WTC11 (cell line): Measurements from ENCODE around the gene KLHL26. TPM values are rescaled to one million over a fixed set of nuclear protein-coding genes. Genes with fewer than 3 reads are reported as not detected.

Experiments used
- ATAC-seq: fragments of 200-7000 bp; cut with Tn5 transposase; 2 replicates; pipeline ENCODE4 v1.10.0; 2021; ENCODE audit warnings: mild to moderate bottlenecking, moderate library complexity
- CTCF ChIA-PET: fragments of 300-600 bp; sonication (Branson Sonifier 250); formaldehyde crosslinking; loops from one replicate; lab custom pipeline; 2021; ENCODE audit warnings: antibody characterized with exemption; lab: Charles Lee
- POLR2A ChIA-PET: fragments of 350-600 bp; sonication (Branson Sonifier 250); formaldehyde crosslinking; loops from one replicate; lab custom pipeline; 2021; ENCODE audit warnings: antibody characterized with exemption; lab: Charles Lee
- DNase-seq: peaks from one replicate; pipeline ENCODE4 v3.0.0; 2021; ENCODE audit warnings: low spot score
- H3K27ac Mint-ChIP-seq: 2 replicates; pipeline ENCODE4 v1.8.0; 2021; ENCODE audit warnings: mixed read lengths
- H3K27me3 Mint-ChIP-seq: 2 replicates; pipeline ENCODE4 v1.8.0; 2021; ENCODE audit warnings: low read depth, mild to moderate bottlenecking, moderate library complexity, mixed read lengths
- H3K36me3 Mint-ChIP-seq: 2 replicates; pipeline ENCODE4 v1.8.0; 2021; ENCODE audit warnings: mixed read lengths
- H3K4me1 Mint-ChIP-seq: 2 replicates; pipeline ENCODE4 v1.8.0; 2022; ENCODE audit warnings: mixed read lengths
- H3K4me3 Mint-ChIP-seq: 2 replicates; pipeline ENCODE4 v1.8.0; 2021; ENCODE audit warnings: mild to moderate bottlenecking, moderate library complexity, mixed read lengths
- H3K9me3 Mint-ChIP-seq: 2 replicates; pipeline ENCODE4 v1.8.0; 2021; ENCODE audit warnings: mixed read lengths
- CBFB ChIP-seq: sonication (generic); formaldehyde crosslinking; IDR thresholded peaks from 2 replicates; pipeline ENCODE4 v1.8.1; 2022; ENCODE audit warnings: mild to moderate bottlenecking, low read depth, missing genetic modification reagents
- FOXJ3 ChIP-seq: sonication (generic); formaldehyde crosslinking; IDR thresholded peaks from 2 replicates; pipeline ENCODE4 v1.9.0; 2021; ENCODE audit warnings: missing genetic modification reagents, mild to moderate bottlenecking, borderline replicate concordance
- JUN ChIP-seq: sonication (generic); formaldehyde crosslinking; IDR thresholded peaks from 2 replicates; pipeline ENCODE4 v1.8.0; 2023; ENCODE audit warnings: mild to moderate bottlenecking, missing genetic modification reagents
- KAT7 ChIP-seq: sonication (generic); formaldehyde crosslinking; IDR thresholded peaks from 2 replicates; pipeline ENCODE4 v1.8.1; 2023; ENCODE audit warnings: missing genetic modification reagents, mild to moderate bottlenecking, borderline replicate concordance
- RELA ChIP-seq: sonication (generic); formaldehyde crosslinking; IDR thresholded peaks from 2 replicates; pipeline ENCODE4 v1.8.1; 2022; ENCODE audit warnings: missing genetic modification reagents, mild to moderate bottlenecking, borderline replicate concordance
- SMAD3 ChIP-seq: sonication (generic); formaldehyde crosslinking; IDR thresholded peaks from 2 replicates; pipeline ENCODE4 v1.8.0; 2022; ENCODE audit warnings: missing genetic modification reagents, mild to moderate bottlenecking, borderline replicate concordance
- SMAD4 ChIP-seq: sonication (generic); formaldehyde crosslinking; IDR thresholded peaks from 2 replicates; pipeline ENCODE4 v1.8.0; 2022; ENCODE audit warnings: mild to moderate bottlenecking, missing genetic modification reagents
- ZBTB21 ChIP-seq: sonication (generic); formaldehyde crosslinking; IDR thresholded peaks from 2 replicates; pipeline ENCODE4 v1.8.1; 2023; ENCODE audit warnings: mild to moderate bottlenecking, missing genetic modification reagents, borderline replicate concordance
- total RNA-seq: library from RNA; stranded (reverse); gene quantifications from 3 replicates; pipeline ENCODE4 v1.2.3, GENCODE V29; 2021
- TF ChIP-seq, protein P1 (sequence below): sonication (generic); formaldehyde crosslinking; IDR thresholded peaks from 2 replicates; pipeline ENCODE4 v1.8.1; 2023; ENCODE audit warnings: mild to moderate bottlenecking, moderate library complexity, missing genetic modification reagents
- TF ChIP-seq, protein P2 (sequence below): sonication (generic); formaldehyde crosslinking; IDR thresholded peaks from 2 replicates; pipeline ENCODE4 v1.8.1; 2022; ENCODE audit warnings: missing genetic modification reagents, borderline replicate concordance
- TF ChIP-seq, protein P3 (sequence below): fragments of 250-450 bp; sonication (Bioruptor Pico); IDR thresholded peaks from 2 replicates; pipeline ENCODE4 v1.9.0; 2021; ENCODE audit warnings: mild to moderate bottlenecking, borderline replicate concordance
- TF ChIP-seq, protein P4 (sequence below): sonication (generic); formaldehyde crosslinking; IDR thresholded peaks from 2 replicates; pipeline ENCODE4 v1.8.1; 2023; ENCODE audit warnings: mild to moderate bottlenecking, missing genetic modification reagents, borderline replicate concordance
- TF ChIP-seq, protein P5 (sequence below): sonication (generic); formaldehyde crosslinking; IDR thresholded peaks from 2 replicates; pipeline ENCODE4 v1.8.0; 2022; ENCODE audit warnings: mild to moderate bottlenecking, missing genetic modification reagents
- TF ChIP-seq, protein P6 (sequence below): fragments of 250-450 bp; sonication (Bioruptor Pico); IDR thresholded peaks from 2 replicates; pipeline ENCODE4 v1.8.0; 2021; ENCODE audit warnings: mild to moderate bottlenecking

The KLHL26 gene
- total RNA-seq, 1 experiment from 2014 or later, result 13.1 TPM

DNA sequence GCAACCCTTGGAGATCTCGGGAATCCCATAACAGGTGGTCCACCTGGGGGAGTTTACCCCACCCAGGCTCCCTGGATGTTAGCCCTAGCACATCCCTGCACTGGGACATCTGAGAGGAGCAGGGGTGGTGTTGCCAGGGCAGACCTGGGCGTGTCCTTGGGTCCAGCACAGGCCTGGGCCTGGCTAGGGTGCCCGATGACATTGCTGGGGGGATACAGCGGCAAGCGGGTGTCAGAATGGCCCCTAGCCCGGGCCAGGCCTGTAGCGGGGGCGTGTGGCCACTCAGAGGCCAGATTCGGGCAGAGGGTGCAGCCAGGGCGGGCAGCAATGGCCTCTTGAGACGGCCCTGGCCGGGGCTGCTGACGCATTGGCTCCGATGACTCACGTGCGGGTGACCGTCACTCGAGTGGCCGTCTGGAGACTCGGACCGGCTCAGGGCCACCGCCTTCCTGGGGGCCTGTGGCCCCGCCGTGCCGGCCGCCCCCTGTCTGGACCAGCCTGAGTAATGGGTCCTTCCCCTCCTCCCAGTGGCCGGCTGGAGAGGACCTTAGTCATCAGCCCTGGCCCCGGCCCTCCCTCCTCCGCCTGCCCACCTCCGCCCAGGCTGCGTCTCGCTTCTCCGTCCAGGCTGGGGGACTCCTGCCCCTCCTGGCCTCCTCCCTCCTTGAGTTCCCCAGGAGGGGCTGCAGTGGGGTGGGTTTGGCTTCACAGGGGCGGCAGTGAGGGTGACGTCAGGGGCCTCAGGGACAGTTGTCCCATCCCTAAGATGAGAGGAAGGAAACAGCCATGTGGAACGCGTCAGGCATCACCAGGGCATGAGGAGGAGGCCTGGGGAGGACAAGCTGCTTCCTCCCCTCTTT is 23.5 kb downstream of the KLHL26 start (continued):
- TF ChIP-seq, protein P1, sequence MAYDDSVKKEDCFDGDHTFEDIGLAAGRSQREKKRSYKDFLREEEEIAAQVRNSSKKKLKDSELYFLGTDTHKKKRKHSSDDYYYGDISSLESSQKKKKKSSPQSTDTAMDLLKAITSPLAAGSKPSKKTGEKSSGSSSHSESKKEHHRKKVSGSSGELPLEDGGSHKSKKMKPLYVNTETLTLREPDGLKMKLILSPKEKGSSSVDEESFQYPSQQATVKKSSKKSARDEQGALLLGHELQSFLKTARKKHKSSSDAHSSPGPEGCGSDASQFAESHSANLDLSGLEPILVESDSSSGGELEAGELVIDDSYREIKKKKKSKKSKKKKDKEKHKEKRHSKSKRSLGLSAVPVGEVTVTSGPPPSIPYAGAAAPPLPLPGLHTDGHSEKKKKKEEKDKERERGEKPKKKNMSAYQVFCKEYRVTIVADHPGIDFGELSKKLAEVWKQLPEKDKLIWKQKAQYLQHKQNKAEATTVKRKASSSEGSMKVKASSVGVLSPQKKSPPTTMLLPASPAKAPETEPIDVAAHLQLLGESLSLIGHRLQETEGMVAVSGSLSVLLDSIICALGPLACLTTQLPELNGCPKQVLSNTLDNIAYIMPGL, result no peak

DNA sequence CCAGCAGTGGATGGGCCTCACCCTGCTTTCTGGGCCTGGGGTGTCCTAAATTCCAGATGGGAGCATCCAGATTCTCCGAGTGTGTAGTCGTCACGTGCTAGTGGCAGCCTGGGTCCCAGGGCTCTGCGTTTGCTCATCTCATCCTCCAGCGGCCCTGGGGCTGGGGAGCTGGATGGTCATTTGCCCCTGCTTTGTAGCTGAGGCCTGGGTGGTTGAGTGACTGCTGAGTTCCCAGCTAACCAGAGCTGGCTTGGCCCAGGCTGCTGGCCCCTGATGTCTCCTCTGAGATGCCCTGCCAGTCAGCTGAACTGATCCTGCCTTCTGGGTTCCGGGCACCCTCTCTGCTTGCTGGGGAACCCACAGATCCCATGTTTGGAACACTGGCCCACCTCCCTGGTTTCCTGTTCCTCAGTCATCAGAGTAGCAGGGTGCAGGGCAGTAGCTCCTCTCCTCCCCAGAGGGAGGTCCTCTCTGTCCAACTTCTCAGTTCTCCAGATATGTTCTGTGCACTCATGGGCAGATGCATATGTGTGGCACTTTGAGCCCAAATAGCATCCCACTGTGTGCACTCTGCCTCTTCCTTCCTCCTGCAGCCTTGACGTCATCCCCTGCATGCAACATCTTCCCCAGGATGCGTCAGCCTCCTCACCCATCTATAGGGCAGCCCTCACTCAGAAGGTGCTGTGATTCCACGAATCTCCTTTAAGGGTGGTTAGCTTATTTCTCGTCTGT is 24.3 kb downstream of the KLHL26 start:
- no peak for DNase-seq
- peaks cover 3% of the 10 kb centered on the region; the same call in 1 of the 2 replicates for H3K9me3 Mint-ChIP-seq
- peaks cover 13% of the 10 kb centered on the region for H3K4me1 Mint-ChIP-seq
- ChIA-PET POLR2A (no interaction called here), CTCF (interaction anchor here (0.7 to 0.9 kb wide), 3 partner anchors 68 to 120 kb away, joined by 3 read pairs; no protein-coding TSS in a partner anchor)
- H3K27me3 Mint-ChIP-seq, result no peaks in the 10 kb centered on the region
- H3K27ac Mint-ChIP-seq, result no peak overlapping the region; the same call in 1 of the 2 replicates
- TF ChIP-seq FOXJ3 (CRISPR knock-in tag), result no peak
- no peak for TF ChIP-seq JUN
- TF ChIP-seq SMAD4 (CRISPR knock-in tag), result no peak
- no peak for TF ChIP-seq CBFB (CRISPR knock-in tag)
- TF ChIP-seq, protein P2, sequence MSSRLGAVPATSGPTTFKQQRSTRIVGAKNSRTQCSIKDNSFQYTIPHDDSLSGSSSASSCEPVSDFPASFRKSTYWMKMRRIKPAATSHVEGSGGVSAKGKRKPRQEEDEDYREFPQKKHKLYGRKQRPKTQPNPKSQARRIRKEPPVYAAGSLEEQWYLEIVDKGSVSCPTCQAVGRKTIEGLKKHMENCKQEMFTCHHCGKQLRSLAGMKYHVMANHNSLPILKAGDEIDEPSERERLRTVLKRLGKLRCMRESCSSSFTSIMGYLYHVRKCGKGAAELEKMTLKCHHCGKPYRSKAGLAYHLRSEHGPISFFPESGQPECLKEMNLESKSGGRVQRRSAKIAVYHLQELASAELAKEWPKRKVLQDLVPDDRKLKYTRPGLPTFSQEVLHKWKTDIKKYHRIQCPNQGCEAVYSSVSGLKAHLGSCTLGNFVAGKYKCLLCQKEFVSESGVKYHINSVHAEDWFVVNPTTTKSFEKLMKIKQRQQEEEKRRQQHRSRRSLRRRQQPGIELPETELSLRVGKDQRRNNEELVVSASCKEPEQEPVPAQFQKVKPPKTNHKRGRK (CRISPR knock-in tag), result no peak
- no peak for TF ChIP-seq SMAD3 (CRISPR knock-in tag)
- TF ChIP-seq RELA (CRISPR knock-in tag), result no peak
- TF ChIP-seq KAT7 (CRISPR knock-in tag), result no peak
- TF ChIP-seq, protein P3, sequence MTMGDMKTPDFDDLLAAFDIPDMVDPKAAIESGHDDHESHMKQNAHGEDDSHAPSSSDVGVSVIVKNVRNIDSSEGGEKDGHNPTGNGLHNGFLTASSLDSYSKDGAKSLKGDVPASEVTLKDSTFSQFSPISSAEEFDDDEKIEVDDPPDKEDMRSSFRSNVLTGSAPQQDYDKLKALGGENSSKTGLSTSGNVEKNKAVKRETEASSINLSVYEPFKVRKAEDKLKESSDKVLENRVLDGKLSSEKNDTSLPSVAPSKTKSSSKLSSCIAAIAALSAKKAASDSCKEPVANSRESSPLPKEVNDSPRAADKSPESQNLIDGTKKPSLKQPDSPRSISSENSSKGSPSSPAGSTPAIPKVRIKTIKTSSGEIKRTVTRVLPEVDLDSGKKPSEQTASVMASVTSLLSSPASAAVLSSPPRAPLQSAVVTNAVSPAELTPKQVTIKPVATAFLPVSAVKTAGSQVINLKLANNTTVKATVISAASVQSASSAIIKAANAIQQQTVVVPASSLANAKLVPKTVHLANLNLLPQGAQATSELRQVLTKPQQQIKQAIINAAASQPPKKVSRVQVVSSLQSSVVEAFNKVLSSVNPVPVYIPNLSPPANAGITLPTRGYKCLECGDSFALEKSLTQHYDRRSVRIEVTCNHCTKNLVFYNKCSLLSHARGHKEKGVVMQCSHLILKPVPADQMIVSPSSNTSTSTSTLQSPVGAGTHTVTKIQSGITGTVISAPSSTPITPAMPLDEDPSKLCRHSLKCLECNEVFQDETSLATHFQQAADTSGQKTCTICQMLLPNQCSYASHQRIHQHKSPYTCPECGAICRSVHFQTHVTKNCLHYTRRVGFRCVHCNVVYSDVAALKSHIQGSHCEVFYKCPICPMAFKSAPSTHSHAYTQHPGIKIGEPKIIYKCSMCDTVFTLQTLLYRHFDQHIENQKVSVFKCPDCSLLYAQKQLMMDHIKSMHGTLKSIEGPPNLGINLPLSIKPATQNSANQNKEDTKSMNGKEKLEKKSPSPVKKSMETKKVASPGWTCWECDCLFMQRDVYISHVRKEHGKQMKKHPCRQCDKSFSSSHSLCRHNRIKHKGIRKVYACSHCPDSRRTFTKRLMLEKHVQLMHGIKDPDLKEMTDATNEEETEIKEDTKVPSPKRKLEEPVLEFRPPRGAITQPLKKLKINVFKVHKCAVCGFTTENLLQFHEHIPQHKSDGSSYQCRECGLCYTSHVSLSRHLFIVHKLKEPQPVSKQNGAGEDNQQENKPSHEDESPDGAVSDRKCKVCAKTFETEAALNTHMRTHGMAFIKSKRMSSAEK, result no peak
- no peak for TF ChIP-seq ZBTB21
- TF ChIP-seq, protein P4, sequence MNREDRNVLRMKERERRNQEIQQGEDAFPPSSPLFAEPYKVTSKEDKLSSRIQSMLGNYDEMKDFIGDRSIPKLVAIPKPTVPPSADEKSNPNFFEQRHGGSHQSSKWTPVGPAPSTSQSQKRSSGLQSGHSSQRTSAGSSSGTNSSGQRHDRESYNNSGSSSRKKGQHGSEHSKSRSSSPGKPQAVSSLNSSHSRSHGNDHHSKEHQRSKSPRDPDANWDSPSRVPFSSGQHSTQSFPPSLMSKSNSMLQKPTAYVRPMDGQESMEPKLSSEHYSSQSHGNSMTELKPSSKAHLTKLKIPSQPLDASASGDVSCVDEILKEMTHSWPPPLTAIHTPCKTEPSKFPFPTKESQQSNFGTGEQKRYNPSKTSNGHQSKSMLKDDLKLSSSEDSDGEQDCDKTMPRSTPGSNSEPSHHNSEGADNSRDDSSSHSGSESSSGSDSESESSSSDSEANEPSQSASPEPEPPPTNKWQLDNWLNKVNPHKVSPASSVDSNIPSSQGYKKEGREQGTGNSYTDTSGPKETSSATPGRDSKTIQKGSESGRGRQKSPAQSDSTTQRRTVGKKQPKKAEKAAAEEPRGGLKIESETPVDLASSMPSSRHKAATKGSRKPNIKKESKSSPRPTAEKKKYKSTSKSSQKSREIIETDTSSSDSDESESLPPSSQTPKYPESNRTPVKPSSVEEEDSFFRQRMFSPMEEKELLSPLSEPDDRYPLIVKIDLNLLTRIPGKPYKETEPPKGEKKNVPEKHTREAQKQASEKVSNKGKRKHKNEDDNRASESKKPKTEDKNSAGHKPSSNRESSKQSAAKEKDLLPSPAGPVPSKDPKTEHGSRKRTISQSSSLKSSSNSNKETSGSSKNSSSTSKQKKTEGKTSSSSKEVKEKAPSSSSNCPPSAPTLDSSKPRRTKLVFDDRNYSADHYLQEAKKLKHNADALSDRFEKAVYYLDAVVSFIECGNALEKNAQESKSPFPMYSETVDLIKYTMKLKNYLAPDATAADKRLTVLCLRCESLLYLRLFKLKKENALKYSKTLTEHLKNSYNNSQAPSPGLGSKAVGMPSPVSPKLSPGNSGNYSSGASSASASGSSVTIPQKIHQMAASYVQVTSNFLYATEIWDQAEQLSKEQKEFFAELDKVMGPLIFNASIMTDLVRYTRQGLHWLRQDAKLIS (CRISPR knock-in tag), result no peak
- TF ChIP-seq, protein P5, sequence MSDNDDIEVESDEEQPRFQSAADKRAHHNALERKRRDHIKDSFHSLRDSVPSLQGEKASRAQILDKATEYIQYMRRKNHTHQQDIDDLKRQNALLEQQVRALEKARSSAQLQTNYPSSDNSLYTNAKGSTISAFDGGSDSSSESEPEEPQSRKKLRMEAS (CRISPR knock-in tag), result no peak
- TF ChIP-seq, protein P6, sequence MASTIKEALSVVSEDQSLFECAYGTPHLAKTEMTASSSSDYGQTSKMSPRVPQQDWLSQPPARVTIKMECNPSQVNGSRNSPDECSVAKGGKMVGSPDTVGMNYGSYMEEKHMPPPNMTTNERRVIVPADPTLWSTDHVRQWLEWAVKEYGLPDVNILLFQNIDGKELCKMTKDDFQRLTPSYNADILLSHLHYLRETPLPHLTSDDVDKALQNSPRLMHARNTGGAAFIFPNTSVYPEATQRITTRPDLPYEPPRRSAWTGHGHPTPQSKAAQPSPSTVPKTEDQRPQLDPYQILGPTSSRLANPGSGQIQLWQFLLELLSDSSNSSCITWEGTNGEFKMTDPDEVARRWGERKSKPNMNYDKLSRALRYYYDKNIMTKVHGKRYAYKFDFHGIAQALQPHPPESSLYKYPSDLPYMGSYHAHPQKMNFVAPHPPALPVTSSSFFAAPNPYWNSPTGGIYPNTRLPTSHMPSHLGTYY, result no peak
- H3K36me3 Mint-ChIP-seq, result no peaks in the 10 kb centered on the region
- ATAC-seq, result no peak
- H3K4me3 Mint-ChIP-seq, result no peak overlapping the region
